ENCODE data around the gene ELOA2.

DNA sequence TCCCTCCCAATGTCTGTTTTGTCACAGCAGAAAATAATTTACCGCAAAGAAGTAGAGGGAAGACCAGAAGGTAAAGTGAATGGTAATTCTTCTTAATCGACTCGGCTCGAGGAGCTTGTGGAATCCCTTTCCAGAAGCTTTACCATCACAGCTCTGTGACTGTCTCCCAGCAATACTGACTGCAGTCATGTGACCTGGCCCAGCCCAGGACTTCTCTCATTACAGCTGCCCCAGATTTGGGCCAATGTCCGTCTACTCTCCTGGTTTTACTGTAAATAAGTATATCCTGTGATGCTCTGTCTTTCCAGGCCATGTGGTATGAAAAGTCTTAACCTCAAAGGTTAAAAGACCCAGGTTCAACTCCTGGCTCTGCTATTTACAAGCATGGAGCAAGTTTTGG, 18.9 kb upstream of the ELOA2 start:
- TF ChIP-seq, protein P1, sequence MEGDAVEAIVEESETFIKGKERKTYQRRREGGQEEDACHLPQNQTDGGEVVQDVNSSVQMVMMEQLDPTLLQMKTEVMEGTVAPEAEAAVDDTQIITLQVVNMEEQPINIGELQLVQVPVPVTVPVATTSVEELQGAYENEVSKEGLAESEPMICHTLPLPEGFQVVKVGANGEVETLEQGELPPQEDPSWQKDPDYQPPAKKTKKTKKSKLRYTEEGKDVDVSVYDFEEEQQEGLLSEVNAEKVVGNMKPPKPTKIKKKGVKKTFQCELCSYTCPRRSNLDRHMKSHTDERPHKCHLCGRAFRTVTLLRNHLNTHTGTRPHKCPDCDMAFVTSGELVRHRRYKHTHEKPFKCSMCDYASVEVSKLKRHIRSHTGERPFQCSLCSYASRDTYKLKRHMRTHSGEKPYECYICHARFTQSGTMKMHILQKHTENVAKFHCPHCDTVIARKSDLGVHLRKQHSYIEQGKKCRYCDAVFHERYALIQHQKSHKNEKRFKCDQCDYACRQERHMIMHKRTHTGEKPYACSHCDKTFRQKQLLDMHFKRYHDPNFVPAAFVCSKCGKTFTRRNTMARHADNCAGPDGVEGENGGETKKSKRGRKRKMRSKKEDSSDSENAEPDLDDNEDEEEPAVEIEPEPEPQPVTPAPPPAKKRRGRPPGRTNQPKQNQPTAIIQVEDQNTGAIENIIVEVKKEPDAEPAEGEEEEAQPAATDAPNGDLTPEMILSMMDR (conservative IDR thresholded peaks at IDR 0.05 in 1 of 2, IDR thresholded peaks at IDR 0.05 in 1 of 2; ENCODE audit: extremely low read depth in 1 of 2, insufficient read depth in 1 of 2, low read depth in 1 of 2, low read length in 2 of 2) = no peak
- no peak for TF ChIP-seq EZH2 (IDR thresholded peaks at IDR 0.05; ENCODE audit: borderline replicate concordance, low read length)
